HG03025 (cell line): ENCODE results near the gene PLD1.

ENCODE experiments used
- ATAC-seq: cut with Tn5 transposase; IDR thresholded peaks from one replicate; pipeline ENCODE4 v1.9.1; 2021; ENCODE audit warnings: mild to moderate bottlenecking, moderate library complexity; ENCODE audit not compliant: unreplicated experiment, low FRiP score

The PLD1 gene

GRCh38 chr3:171680726-171681411 lies 129.4 kb downstream of the PLD1 start:
- no peak for ATAC-seq

GRCh38 chr3:171678971-171679492 lies 131.3 kb downstream of the PLD1 start:
- ATAC-seq: no peak

- ATAC-seq: no peak
Measured at GRCh38 chr3:171677706-171678105, 132.6 kb downstream of the PLD1 start.

GRCh38 chr3:171676601-171677175 lies 133.6 kb downstream of the PLD1 start:
- ATAC-seq: no peak

- ATAC-seq: no peak
Measured at GRCh38 chr3:171673951-171674350, 136.3 kb downstream of the PLD1 start.

- ATAC-seq: no peak
Measured at GRCh38 chr3:171672538-171672937, 137.7 kb downstream of the PLD1 start.

GRCh38 chr3:171672124-171672523 lies 138.2 kb downstream of the PLD1 start:
- no peak for ATAC-seq

GRCh38 chr3:171671709-171672108 lies 138.6 kb downstream of the PLD1 start:
- no peak for ATAC-seq

GRCh38 chr3:171666516-171666915 lies 143.8 kb downstream of the PLD1 start:
- no peak for ATAC-seq

GRCh38 chr3:171663805-171664204 lies 146.5 kb downstream of the PLD1 start:
- ATAC-seq: no peak

DNA sequence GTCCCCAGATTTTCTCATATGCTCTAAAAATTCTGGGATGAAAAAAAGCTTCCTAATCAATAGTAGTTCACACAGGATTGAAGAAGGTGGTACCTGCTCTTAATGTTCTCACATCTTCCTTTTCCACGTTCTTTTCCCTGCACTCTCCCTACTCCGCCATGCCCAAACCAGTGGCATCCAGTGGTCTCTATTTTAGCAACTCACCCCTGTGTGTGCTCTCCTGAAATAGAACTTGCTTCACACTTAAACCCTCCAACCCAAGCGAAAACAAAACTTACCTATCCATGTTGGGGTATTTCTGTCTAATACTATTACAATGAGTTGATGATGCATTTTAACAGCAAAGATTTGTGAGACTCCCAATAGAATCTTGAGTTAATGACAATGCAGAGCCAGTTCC lies 148.8 kb downstream of the PLD1 start:
- no peak for ATAC-seq

- no peak for ATAC-seq
Measured at GRCh38 chr3:171660188-171660587, 150.1 kb downstream of the PLD1 start.

DNA sequence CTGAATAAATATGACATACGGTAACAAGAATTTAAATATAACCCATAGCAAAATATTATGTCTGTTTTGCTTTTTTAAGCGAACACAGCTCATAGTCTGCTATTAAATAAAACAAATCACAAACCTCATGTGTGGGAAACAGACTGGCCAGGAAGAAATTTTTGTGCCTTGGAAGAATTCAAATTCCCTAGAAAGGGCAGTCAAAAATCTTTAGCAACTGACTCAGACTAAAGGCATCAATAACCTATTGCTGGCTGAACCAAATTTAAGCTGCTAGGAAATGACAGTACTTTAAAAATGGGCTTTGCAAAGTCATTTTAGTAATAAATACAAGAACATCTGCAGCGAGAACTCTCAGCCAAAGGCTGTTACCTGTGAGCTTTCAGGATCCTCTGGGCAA lies 151.4 kb downstream of the PLD1 start:
- ATAC-seq: no peak

GRCh38 chr3:171654809-171655208 lies 155.5 kb downstream of the PLD1 start:
- no peak for ATAC-seq

DNA sequence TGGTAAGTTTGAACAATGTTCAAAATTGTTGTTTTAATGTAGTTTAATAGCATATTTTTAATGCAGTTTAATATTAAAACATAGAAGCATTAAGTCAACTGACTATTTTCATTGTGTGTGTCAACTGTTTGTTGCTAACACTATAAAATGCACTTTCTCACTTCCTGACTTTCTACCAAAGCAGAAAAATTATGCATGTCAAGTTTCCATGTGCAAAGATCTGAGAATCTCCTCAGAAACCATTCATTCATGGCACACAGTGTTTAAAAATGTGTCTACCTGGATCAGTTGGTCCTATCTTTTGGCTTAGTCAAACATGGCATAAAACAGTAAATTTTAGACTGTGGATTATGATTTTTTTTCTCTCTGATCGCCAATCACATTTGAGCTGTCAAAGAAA lies 156.0 kb downstream of the PLD1 start:
- ATAC-seq: no peak

GRCh38 chr3:171653701-171654100 lies 156.6 kb downstream of the PLD1 start:
- ATAC-seq: no peak

DNA sequence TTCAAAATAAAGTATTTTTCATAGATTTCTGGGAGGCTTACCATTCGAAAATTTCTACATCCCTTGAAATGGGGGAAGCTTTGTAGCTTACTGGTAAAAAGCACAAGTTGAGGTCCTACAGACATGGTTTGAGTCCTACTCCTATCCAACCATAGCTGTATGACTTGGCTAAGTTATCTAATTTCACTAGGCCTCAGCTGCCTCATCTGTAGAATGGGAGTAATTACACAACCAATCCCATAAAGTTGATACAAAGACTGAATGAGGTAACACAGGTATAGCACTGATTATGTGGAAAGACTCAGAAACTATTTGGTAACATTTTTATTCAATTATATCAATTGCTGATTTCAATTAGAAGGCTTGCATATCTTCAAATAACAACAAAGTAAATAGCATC lies 157.4 kb downstream of the PLD1 start:
- ATAC-seq: no peak

GRCh38 chr3:171649911-171650592 lies 160.2 kb downstream of the PLD1 start:
- ATAC-seq: no peak

GRCh38 chr3:171649267-171649666 lies 161.0 kb downstream of the PLD1 start:
- ATAC-seq: no peak

DNA sequence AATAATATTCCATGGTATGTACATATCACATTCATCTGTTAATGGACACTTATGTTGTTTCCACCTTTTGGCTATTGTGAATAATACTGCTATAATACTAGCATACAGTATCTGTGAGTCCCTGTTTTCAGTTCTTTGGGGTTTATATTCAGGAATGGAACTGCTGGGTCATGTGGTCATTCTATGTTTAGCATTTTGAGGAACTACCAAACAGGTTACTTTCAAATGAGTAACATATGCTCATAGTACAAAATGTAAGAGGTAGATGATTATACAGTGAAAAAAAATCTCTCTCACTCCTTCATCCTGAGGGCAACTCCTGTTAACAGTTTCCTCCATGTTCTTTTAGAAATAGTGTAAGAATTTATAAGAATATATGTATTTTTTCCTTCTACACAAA lies 162.2 kb downstream of the PLD1 start:
- ATAC-seq: no peak

DNA sequence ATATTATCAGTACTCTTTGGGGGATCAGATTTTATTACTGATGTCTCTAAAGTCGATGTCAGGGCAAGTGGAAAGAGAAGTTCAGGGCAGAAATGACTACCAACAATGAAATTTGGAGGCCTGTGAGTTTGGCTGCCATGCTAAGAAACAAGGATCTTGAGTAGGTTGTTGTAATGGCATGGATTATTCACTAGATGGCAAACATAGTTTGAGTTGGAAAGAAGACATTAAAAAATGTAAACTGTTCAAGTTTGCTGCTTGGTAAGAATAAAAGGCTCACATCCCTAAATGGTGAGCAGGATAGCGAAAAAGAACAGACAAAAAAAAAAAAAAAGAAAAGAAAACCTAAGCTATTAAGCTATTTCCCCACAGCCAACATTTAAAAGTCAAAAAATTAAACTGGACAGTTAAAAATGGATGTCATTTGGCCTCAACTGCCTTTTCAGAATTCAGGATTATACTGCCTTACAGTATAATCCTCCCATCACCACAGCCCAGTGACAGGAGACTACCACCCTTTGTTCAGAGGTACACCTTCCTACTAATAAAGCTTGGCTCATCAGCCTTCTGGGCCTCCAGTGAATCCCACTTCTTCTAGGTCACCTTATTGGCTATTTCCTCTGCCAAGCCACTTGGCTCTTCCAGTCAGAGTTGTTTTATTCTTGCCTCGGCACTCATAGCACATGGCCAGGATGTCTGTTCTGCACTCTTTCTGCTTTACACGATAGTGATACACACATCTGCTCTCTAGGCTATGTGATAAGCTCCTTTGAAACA lies 163.7 kb downstream of the PLD1 start:
- no peak for ATAC-seq
